ENCODE measurements around the gene GDF3.

The GDF3 gene

DNA sequence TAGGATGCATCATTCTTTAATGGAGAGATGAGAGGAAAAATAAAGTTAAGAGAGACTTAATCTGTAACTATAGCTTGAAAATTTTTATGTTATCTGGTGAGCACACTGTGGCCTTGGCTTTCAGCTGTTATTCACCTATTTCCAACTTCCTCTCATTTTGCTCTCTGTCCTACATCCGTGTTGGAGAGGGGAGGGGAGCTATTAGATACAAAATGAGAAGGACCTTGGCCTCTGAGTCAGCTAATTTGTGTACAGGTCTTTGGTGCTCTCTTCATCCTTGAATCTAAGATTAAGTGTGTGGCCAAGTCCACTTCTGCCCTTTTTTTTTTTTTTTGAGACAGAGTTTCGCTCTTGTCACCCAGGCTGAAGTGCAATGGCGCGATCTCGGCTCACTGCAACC is 29.0 kb downstream of the GDF3 start:
- no peak for DNase-seq

DNA sequence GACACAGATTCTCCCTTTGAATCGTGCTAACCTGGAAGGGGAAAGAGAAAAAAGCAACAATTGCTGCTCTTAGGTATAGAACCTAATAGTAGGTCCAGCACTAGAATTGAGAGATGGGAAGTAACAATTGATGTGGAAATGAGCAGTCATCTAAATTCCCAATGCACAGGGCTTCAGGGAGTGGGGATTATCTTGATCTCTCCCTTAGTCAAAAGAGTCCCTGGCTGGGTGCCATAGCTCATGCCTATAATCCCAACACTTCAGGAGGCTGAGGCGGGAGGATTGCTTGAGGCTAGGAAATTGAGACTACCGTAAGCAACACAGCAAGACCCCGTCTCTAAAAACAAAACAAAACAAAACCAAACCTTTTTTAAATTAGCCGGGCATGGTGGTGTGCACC is 33.8 kb downstream of the GDF3 start:
- DNase-seq, result no peak

DNA sequence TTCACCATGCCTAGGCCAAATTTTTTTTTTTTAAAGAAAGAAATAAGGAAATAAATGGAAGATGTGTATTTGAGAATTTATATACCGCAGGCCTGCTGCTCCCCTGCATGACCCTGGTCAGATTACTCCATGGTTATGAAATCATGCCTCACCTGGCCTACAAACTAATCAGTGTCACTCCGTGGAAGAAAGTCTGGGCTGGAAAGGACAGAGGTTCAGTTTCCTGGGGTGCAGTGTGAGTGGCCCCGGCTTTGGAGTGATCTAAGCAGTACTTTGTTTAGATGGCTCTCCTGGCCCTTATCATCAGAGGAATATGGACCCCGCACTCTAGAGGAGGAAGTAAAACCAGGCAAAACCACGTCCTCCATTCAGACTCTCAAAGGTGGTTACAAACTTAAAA is 39.5 kb downstream of the GDF3 start:
- no peak for DNase-seq

DNA sequence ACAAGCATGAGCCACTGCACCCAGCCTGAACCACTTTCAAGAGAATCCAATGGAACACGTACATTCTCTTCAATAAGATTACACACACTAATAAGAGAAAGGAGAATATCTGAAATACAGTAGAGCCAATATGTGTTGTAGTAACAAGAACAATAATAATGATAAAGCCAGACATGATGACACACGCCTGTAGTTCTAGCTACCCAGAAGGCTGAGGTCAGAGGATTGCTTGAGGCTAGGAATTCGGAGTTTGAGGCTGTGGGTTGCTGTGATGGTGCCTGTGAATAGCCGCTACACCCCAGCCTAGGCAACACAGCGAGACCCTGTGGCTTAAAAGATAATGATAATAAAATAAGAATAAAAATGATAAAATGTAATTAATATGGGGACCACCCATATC is 45.5 kb downstream of the GDF3 start:
- DNase-seq, result no peak

DNA sequence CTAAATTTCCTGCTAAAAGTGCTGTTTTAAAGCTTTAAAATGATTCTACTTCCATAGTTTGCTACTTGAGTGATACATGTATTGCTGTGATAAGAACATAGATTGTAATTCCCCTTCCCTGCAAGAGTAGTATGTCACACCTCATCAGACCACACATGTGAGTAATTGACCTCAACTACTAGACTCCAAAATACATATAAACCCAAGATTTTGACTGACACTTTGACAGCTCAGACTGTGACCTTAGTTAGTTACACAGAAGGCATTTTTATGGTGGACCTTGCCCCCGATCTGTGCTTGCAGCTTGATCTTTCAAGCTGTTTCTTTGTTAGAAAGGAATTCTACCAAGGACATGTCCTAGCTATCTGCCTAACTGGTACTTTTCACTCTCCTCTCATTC is 48.5 kb downstream of the GDF3 start:
- no peak for DNase-seq

DNA sequence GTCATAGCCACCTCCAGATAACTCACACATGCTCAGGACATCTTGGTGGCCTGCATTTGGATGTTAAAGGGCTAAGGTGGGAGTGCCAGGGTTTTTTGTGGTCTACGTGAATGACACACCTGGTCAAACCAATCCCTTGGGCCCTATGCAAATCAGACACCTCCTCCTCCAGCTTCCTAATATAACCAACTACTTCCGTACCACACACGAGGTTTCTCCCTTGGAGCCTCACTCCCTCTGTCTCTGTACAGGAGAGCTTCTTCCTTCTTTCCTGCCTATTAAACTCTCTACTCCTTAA is 49.4 kb downstream of the GDF3 start:
- no peak for DNase-seq

DNA sequence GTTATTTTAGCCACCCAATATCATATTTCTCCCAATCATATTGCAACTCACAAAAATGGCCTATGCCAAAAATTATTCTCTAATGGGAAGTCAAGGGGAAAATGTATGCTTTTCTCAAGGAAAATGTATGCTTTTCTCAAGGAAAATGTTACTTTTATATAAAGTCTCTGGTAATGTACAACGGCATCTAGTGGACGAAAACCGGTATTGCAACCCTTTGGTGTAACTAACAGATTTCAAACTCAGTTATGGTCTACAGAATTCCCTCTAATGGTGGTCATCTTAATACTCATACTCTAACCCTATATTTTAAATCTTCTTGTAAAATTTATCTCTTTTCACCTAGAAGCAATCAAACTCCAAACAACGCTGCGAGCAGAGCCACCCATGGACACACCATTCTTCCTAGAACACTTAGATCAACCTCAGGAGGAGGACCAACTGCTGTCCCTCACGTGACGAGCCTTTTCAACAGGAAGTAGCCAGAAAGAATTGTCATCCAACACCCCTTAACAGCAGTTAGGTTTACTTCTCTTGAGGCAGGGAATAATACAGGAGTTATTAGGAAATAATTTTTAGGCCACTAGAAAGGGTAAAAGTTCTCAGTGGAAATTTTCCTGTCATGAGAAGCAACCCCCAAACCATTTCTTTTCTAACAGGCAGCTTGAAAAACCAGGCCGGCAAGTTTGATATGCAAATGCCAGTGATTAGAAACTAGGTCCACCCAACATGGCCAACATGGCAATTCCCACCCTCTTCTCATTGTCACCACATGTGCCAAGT is 50.0 kb downstream of the GDF3 start:
- DNase-seq, result peak; percentile 66

DNA sequence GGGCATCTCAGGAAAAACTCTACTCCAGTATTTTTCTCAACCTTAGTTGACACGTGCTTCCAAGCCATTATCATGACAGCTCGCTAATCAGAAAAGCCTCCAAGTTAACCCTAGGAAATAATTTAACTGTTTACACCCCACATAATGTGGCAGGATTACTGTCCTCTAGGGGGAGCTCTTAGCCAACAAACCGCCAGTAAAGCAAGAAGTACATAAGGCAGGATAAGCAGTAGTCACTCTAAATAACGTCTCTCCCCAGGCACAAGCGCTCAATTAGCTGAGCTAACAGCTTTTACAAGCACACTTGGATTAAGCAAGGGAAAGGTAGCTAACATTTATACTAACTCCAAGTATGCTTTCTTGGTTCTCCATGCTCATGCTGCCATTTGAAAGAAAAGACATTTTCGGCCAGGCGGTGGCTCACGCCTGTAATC is 52.7 kb downstream of the GDF3 start:
- no peak for DNase-seq

DNA sequence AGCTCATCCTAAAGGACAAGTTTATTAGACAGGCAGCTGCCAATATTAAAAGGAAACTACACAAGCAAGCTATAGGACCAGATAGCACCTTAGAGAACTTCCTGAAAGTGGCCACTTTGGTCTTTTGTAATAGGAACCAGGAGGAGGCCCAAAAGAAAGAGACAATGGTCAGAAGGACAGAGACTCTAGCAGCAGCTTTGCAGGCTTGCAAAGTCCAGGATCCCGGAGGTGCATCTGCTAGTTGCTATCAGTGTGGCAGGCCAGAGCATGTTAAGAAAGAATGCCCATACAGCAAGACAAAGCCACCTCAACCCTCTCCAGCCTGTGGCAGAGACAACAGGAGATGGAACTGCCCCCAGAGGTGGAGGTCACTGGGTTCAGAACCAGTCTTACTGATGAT is 53.3 kb downstream of the GDF3 start:
- no peak for DNase-seq

DNA sequence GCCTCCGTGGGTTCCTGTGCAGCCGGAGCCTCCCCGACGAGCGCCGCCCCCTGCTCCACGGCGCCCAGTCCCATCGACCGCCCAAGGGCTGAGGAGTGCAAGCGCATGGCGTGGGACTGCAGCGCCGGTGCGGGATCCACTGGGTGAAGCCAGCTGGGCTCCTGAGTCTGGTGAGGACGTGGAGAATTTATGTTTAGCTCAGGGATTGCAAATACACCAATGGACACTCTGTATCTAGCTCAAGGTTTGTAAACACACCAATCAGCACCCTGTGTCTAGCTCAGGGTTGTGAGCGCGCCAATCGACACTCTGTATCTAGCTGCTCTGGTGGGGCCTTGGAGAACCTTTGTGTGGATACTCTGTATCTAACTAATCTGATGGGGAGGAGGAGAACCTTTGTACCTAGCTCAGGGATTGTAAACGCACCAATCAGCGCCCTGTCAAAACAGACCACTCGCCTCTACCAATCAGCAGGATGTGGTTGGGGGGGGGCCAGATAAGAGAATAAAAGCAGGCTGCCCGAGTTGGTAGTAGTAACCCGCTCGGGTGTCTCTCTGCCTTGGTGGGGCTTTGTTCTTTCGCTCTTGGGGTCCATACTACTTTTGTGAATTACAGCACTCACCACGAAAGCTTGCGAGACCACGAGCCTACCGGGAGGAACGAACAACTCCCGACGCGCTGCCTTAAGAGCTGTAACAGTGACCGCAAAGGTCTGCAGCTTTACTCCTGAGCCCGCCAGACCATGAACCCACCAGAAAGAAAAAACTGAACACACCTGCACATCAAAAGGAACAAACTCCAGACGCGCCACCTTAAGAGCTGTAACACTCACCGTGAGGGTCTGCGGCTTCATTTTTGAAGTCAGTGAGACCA is 55.2 kb downstream of the GDF3 start:
- DNase-seq, result peak; percentile 84
